Endothelial cell (in vitro differentiated cells): ENCODE measurements around the gene GPRIN3. TPM values are rescaled to one million over a fixed set of nuclear protein-coding genes. Genes with fewer than 3 reads are reported as not detected.

Experiments used
- DNase-seq: peaks from one replicate; pipeline ENCODE4 v3.0.0; 2021; ENCODE audit warnings: low spot score
- H3K27ac Mint-ChIP-seq: one replicate; pipeline ENCODE4 v1.8.0; 2021; ENCODE audit warnings: mixed read lengths, inconsistent platforms; ENCODE audit not compliant: unreplicated experiment
- H3K27me3 Mint-ChIP-seq: one replicate; pipeline ENCODE4 v1.8.0; 2021; ENCODE audit warnings: mild to moderate bottlenecking, moderate library complexity, mixed read lengths, inconsistent platforms; ENCODE audit not compliant: unreplicated experiment
- H3K36me3 Mint-ChIP-seq: one replicate; pipeline ENCODE4 v1.8.0; 2021; ENCODE audit warnings: mild to moderate bottlenecking, low read depth, mixed read lengths, inconsistent platforms; ENCODE audit not compliant: unreplicated experiment
- H3K4me1 Mint-ChIP-seq: one replicate; pipeline ENCODE4 v1.8.0; 2021; ENCODE audit warnings: mild to moderate bottlenecking, mixed read lengths, inconsistent platforms; ENCODE audit not compliant: unreplicated experiment
- H3K4me3 Mint-ChIP-seq: one replicate; pipeline ENCODE4 v1.8.0; 2021; ENCODE audit warnings: mild to moderate bottlenecking, mixed read lengths, inconsistent platforms; ENCODE audit not compliant: unreplicated experiment
- H3K9me3 Mint-ChIP-seq: one replicate; pipeline ENCODE4 v1.8.0; 2021; ENCODE audit warnings: mixed read lengths, inconsistent platforms; ENCODE audit not compliant: unreplicated experiment
- total RNA-seq: library from RNA; stranded (reverse); fragmentation: NEBNext Ultra II Directional; extraction: Animal tissue kit (Norgen Biotek cat#: 25700); gene quantifications from one replicate; pipeline ENCODE4 v1.2.1, GENCODE V29; 2021; ENCODE audit not compliant: unreplicated experiment
- TF ChIP-seq, protein P1 (sequence below): fragments of 200-600 bp; sonication (generic); IDR thresholded peaks from one replicate; pipeline ENCODE4 v1.5.0; 2021; ENCODE audit warnings: antibody characterized with exemption; ENCODE audit not compliant: unreplicated experiment

Gene GPRIN3
- total RNA-seq, 1 donor from 2014 or later: 8.9 TPM

DNA sequence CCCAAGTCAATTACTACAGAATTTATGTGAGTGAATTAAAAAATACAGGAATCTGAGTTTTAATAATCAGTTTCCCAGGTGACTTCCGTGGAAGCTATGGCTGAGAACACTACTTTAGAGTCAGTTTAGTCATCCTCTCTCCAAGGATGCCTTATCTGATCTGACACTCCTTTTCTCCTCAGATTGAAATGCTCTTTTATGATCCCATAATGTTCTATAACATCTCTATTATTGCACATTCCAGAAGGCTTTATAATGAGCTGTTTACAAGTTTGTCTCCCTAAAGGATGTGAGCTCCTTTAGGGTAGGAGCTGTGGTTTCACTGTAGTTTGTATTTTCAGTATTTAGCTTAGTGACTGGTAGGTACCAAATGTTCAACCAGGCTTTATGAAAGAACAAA, 90.0 kb downstream of the GPRIN3 start:
- no peak overlapping the region for H3K27ac Mint-ChIP-seq
- H3K36me3 Mint-ChIP-seq: no peaks in the 10 kb centered on the region
- no peak for DNase-seq
- no peak overlapping the region for H3K4me3 Mint-ChIP-seq
- H3K4me1 Mint-ChIP-seq: peaks cover 11% of the 10 kb centered on the region
- no peaks in the 10 kb centered on the region for H3K9me3 Mint-ChIP-seq
- H3K27me3 Mint-ChIP-seq: no peaks in the 10 kb centered on the region
- TF ChIP-seq, protein P1, sequence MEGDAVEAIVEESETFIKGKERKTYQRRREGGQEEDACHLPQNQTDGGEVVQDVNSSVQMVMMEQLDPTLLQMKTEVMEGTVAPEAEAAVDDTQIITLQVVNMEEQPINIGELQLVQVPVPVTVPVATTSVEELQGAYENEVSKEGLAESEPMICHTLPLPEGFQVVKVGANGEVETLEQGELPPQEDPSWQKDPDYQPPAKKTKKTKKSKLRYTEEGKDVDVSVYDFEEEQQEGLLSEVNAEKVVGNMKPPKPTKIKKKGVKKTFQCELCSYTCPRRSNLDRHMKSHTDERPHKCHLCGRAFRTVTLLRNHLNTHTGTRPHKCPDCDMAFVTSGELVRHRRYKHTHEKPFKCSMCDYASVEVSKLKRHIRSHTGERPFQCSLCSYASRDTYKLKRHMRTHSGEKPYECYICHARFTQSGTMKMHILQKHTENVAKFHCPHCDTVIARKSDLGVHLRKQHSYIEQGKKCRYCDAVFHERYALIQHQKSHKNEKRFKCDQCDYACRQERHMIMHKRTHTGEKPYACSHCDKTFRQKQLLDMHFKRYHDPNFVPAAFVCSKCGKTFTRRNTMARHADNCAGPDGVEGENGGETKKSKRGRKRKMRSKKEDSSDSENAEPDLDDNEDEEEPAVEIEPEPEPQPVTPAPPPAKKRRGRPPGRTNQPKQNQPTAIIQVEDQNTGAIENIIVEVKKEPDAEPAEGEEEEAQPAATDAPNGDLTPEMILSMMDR: no peak

DNA sequence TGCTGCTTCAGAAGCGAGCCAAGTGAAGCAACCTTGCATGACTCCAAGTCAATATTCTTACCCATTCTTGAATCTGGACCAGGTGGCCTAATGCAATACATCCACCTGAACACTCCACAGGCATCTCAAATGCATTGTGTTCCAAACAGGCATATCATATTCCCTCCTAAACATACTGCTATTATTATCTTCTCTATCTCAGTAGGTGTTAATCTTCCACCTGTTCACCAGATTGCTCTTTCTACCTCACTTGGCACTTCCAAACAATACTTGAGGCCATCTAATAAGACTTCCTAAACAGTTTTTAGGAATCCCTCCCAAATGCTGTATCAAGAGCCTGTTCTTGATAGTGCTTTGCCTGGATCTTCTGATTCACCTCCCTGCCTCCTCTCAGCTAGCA, 90.7 kb downstream of the GPRIN3 start:
- peaks cover 11% of the 10 kb centered on the region for H3K4me1 Mint-ChIP-seq
- no peaks in the 10 kb centered on the region for H3K36me3 Mint-ChIP-seq
- TF ChIP-seq, protein P1: no peak
- no peak overlapping the region for H3K4me3 Mint-ChIP-seq
- H3K27me3 Mint-ChIP-seq: no peaks in the 10 kb centered on the region
- no peaks in the 10 kb centered on the region for H3K9me3 Mint-ChIP-seq
- H3K27ac Mint-ChIP-seq: no peak overlapping the region
- no peak for DNase-seq

DNA sequence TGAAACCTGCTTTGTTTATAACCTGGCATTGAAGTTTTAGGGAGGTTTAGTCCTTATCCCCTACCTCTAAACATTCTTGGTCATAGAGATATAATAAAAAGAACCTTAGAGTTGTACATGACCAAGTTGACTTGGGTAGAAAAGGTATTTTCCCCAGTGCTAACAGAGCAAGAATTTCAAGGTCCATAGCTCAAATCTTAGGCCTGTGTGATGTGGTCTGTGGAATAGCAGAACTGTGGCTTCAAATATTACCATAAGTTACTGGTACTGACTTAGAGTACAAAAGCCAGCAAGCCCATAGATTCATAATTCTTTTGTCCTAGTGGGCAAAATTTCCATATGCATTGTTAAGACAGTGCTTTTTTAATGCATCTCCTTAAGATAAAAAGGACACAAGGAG, 91.2 kb downstream of the GPRIN3 start:
- Mint-ChIP-seq H3K4me1 (peaks cover 11% of the 10 kb centered on the region), H3K27me3 (no peaks in the 10 kb centered on the region), H3K9me3 (no peaks in the 10 kb centered on the region), H3K27ac (no peak overlapping the region), H3K4me3 (no peak overlapping the region), H3K36me3 (no peaks in the 10 kb centered on the region)
- DNase-seq: no peak
- TF ChIP-seq, protein P1: no peak

DNA sequence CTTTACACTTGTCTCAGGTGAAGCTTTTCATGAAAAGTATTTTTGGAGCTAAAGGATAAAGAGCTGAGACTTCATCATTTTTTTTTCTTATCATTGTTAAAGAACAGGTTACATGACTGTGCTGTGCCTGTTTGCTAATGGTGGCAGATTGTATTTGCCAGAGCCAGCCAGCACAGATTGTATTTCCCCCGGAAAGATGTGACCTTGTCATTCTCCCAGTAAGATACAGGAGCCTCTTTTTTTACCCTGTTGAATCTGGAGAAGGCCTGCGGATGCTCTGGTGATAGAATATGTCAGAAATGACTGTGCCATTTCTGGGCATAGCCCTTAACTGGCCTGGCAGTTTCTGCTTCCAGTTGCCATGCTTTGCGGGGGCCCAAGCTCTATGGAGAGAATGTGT, 91.9 kb downstream of the GPRIN3 start:
- Mint-ChIP-seq H3K36me3 (no peaks in the 10 kb centered on the region), H3K27ac (no peak overlapping the region), H3K4me3 (no peak overlapping the region), H3K27me3 (no peaks in the 10 kb centered on the region), H3K4me1 (peaks cover 8% of the 10 kb centered on the region), H3K9me3 (no peaks in the 10 kb centered on the region)
- DNase-seq: no peak
- TF ChIP-seq, protein P1: no peak

DNA sequence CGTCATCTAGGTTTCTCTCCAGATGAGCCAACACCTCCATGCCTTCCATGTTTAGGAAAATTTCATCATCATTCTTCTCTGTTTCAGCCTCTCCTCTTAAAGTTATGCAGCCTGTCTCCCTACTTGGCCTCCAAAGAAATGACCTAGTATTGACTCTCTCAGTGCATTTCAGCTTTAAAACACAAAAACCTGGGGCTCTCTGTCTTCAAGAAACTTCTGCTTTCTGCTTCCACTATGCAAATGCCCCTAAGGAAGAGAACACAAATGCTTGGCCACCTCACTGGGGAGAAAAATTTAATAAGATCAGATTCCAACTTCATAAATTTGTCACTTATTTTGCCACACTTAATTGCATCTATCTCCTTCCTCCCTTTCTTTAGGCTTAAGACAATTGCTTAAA, 93.3 kb downstream of the GPRIN3 start:
- DNase-seq: no peak
- TF ChIP-seq, protein P1: no peak
- Mint-ChIP-seq H3K27ac (no peak overlapping the region), H3K36me3 (no peaks in the 10 kb centered on the region), H3K9me3 (no peaks in the 10 kb centered on the region), H3K27me3 (no peaks in the 10 kb centered on the region), H3K4me1 (no peaks in the 10 kb centered on the region), H3K4me3 (no peak overlapping the region)
